Colonic mucosa (tissue), 4 donors: ENCODE data around the gene BCKDHA. TPM values are rescaled to one million over a fixed set of nuclear protein-coding genes. Genes with fewer than 3 reads are reported as not detected.

Experiments
- DNase-seq: peaks from one replicate; pipeline ENCODE4 v3.0.0-alpha.2; 2020
- H3K27ac ChIP-seq: fragments of 200-600 bp; one replicate; pipeline ENCODE4 v1.8.0; 2021
- H3K27me3 ChIP-seq: fragments of 200-600 bp; one replicate; pipeline ENCODE4 v1.8.0; 2021
- H3K36me3 ChIP-seq: fragments of 200-600 bp; one replicate; pipeline ENCODE4 v1.8.0; 2021
- H3K4me1 ChIP-seq: fragments of 200-600 bp; one replicate; pipeline ENCODE4 v1.8.0; 2021; ENCODE audit warnings: mild to moderate bottlenecking
- H3K4me3 ChIP-seq: fragments of 200-600 bp; one replicate; pipeline ENCODE4 v1.8.0; 2021
- H3K9ac ChIP-seq, 2 donors: one replicate each; pipeline ENCODE4 v1.7.0; 2013; ENCODE audit warnings: control low read depth in 2 of 2, low read depth in 2 of 2, low read length in 2 of 2
- H3K9me3 ChIP-seq: fragments of 200-600 bp; one replicate; pipeline ENCODE4 v1.8.0; 2021
- intact Hi-C: fragments of 100-400 bp; cut with DNase I; formaldehyde crosslinking; loops from one replicate; pipeline ENCODE4 v1.14.1; 2022
- total RNA-seq, 2 donors: library from RNA; stranded (reverse); fragmentation: NEBNext Ultra II Directional in 1 of 2; extraction: Animal tissue kit (Norgen Biotek cat#: 25700) in 1 of 2; gene quantifications; one replicate each; pipeline ENCODE4 v1.2.1, GENCODE V29; 2021
- TF ChIP-seq, protein P1 (sequence below): fragments of 200-600 bp; IDR thresholded peaks from one replicate; pipeline ENCODE4 v1.8.0; 2022; ENCODE audit warnings: antibody characterized with exemption, mild to moderate bottlenecking
- donor health status: healthy.
- donor health status: DM: no; HTN: no; CAD: no.
- donor health status: DM: no; HTN: no; CAD: no.

Gene BCKDHA
- total RNA-seq, 2 donors from 2014 or later = 18.8 to 31.7 TPM

DNA sequence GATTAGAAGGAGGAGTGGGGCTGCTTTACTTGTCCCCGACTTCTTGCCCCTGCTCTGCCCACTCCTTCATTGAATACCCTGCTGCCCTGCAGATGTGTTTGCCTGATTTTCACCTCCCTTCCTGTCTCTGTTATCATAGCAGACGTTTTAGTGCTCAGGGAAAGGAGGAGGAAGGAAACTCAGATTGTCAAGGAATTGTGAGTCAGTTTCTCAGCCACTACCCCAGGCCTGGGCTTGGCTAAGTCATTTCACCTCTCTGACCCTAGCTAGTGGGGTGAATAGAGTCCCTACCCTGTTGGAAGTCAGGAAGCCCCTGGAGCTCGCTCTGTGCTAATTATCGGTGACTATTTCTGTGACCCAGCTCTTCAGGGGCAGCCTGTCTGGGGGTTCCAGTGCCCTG, 3.9 kb downstream of the BCKDHA start:
- H3K4me1 ChIP-seq = peaks cover 6% of the 10 kb centered on the region
- no peak overlapping the region for H3K4me3 ChIP-seq
- H3K27me3 ChIP-seq = no peaks in the 10 kb centered on the region
- intact Hi-C loops = no loop called here
- H3K9ac ChIP-seq = no peak overlapping the region
- no peak overlapping the region for H3K27ac ChIP-seq
- TF ChIP-seq, protein P1, sequence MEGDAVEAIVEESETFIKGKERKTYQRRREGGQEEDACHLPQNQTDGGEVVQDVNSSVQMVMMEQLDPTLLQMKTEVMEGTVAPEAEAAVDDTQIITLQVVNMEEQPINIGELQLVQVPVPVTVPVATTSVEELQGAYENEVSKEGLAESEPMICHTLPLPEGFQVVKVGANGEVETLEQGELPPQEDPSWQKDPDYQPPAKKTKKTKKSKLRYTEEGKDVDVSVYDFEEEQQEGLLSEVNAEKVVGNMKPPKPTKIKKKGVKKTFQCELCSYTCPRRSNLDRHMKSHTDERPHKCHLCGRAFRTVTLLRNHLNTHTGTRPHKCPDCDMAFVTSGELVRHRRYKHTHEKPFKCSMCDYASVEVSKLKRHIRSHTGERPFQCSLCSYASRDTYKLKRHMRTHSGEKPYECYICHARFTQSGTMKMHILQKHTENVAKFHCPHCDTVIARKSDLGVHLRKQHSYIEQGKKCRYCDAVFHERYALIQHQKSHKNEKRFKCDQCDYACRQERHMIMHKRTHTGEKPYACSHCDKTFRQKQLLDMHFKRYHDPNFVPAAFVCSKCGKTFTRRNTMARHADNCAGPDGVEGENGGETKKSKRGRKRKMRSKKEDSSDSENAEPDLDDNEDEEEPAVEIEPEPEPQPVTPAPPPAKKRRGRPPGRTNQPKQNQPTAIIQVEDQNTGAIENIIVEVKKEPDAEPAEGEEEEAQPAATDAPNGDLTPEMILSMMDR = no peak
- no peaks in the 10 kb centered on the region for H3K36me3 ChIP-seq
- H3K9me3 ChIP-seq = no peaks in the 10 kb centered on the region
- DNase-seq = no peak

DNA sequence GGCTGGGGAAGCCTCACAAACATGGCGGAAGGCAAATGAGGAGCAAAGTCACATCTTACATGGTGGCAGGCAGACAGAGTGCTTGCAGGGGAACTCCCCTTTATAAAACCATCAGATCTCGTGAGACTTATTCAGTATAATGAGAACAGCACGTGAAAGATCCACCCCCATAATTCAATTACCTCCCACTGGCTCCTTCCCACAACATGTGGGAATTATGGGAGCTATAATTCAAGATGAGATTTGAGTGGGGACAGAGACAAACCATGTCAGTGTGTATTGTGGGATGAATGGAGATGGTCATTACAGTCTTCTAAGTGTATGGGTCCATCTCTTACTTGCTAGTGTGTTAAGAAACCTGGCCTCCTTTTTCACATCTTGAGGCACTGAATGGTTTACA, 4.4 kb downstream of the BCKDHA start:
- H3K4me1 ChIP-seq = peaks cover 6% of the 10 kb centered on the region

DNA sequence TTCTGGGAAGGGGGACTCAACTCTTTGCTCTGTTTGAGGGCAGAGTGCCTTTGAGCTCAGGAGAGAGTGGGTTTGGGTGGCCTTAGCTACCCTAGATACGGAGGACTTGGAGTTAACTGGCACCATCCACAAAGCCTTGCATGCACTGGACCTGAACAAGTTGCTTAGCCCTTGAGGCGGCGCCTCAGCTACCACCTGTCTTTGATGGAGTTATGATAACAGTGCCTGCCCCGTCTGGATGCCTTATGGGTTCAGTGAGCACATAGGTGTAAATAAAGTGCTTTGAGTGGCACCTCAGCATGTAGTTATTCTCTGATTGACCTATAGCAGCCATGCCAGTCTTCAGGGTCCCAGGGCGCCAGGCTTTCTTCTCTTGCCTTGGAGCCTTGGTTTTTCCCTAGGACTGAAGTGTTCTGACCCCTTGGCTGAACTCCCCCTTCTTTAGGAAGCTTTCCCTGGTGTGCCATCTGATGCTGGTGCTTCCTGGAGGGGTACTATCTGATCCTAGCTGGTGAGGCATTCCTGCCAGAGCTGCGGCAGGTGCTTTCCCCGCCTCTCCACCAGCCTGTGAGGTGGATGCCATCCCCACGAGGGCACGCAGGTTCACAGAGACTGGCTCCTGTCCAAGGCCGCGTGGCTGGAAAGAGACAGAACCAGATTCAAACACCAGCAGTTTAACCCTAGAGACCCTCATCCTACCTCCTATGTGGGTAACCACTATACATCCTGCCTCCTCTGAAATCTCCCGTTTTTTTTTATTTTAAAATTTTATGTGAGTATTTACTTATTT, 5.8 kb downstream of the BCKDHA start:
- intact Hi-C loops = no loop called here
- no peak overlapping the region for H3K27ac ChIP-seq
- no peak overlapping the region for H3K9ac ChIP-seq
- H3K4me3 ChIP-seq = no peak overlapping the region
- TF ChIP-seq, protein P1 = no peak
- H3K27me3 ChIP-seq = no peaks in the 10 kb centered on the region
- DNase-seq = no peak
- no peaks in the 10 kb centered on the region for H3K9me3 ChIP-seq
- H3K36me3 ChIP-seq = no peaks in the 10 kb centered on the region
- peaks cover 5% of the 10 kb centered on the region for H3K4me1 ChIP-seq

More for the DNA sequence above, 4.4 kb downstream of the BCKDHA start:
- Histone ChIP-seq H3K27me3 (no peaks in the 10 kb centered on the region), H3K9ac (no peak overlapping the region), H3K36me3 (no peaks in the 10 kb centered on the region), H3K4me3 (no peak overlapping the region), H3K9me3 (no peaks in the 10 kb centered on the region), H3K27ac (no peak overlapping the region)
- intact Hi-C loops = no loop called here
- TF ChIP-seq, protein P1 = no peak
- no peak for DNase-seq

DNA sequence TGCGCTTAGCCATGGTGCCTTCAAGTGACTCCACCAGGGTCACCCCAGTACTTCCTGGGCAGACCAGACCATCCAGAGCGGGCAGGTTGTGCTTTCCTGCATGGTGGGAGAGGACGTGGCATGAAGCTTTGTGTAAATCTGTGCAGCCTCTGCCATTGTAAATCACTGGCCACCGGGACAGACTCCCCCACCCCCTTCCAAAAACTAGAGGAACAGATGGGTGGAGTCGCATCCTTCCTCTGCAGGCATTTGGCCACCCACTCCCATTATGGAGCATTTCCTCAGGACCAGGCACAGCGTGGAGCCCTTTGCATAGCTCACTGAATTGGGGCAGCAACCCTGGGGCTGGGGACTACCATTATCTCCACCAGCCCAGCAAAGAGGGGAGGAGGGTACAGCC, 8.2 kb downstream of the BCKDHA start:
- H3K4me3 ChIP-seq = no peak overlapping the region
- no peak for DNase-seq
- TF ChIP-seq, protein P1 = no peak
- no peak overlapping the region for H3K9ac ChIP-seq
- no peaks in the 10 kb centered on the region for H3K36me3 ChIP-seq
- no peaks in the 10 kb centered on the region for H3K9me3 ChIP-seq
- no peaks in the 10 kb centered on the region for H3K4me1 ChIP-seq
- H3K27ac ChIP-seq = no peak overlapping the region
- H3K27me3 ChIP-seq = no peaks in the 10 kb centered on the region
- intact Hi-C loops = no loop called here

DNA sequence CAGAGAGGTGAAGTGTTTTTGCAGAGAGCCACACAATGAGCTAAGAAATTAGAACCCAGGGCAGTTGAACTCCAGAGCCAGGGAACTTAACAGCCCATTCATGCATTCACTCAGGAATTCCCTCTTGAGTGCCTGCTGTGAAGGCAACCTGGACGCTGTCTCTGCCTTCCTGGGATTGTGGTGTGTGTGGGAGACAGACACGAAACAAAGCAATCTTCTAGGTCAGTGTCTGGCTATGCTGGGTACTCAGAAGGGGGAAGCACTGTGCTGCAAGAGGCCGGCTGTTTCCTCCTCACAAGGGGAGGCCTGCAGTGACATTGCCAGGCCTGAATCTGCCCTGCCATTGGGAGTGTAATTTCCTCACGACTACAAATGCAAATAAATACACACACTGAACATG, 9.7 kb downstream of the BCKDHA start:
- no peaks in the 10 kb centered on the region for H3K36me3 ChIP-seq
- intact Hi-C loops = no loop called here
- TF ChIP-seq, protein P1 = no peak
- no peak overlapping the region for H3K27ac ChIP-seq
- H3K4me1 ChIP-seq = no peaks in the 10 kb centered on the region
- H3K4me3 ChIP-seq = no peak overlapping the region
- no peak overlapping the region for H3K9ac ChIP-seq
- H3K27me3 ChIP-seq = no peaks in the 10 kb centered on the region
- H3K9me3 ChIP-seq = no peaks in the 10 kb centered on the region
- no peak for DNase-seq
